ENCODE data around the gene PSMA2. TPM values are rescaled to one million over a fixed set of nuclear protein-coding genes. Genes with fewer than 3 reads are reported as not detected.

The PSMA2 gene
- total RNA-seq, 2 experiments from 2014 or later: 131 to 154 TPM

DNA sequence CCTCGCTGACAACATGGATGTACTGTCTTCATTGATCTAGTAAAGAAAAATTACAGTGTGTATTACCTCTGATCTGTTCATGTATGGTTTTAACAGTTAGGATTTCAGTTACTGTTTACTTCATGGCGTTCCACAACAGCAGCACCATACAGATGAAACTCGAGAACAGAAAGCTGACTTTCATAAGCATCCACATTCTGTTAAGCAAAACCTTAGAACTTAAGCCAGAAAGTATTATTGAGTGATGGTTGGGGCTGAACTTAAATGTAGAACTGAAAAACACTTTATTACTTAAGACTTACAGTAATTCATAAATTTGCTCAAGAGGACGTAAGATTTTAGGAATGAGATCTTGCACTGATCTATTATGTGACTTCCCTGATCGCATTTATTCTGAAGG is 3.9 kb upstream of the PSMA2 start:
- Mint-ChIP-seq H3K36me3 (ENCODE audit: low read depth) (peaks cover 36% of the 10 kb centered on the region), H3K4me1 (ENCODE audit: low read depth) (peaks cover 37% of the 10 kb centered on the region), H3K27me3 (ENCODE audit: low read depth) (no peaks in the 10 kb centered on the region), H3K4me3 (no peak overlapping the region), H3K9me3 (ENCODE audit: insufficient read depth) (no peaks in the 10 kb centered on the region), H3K27ac (no peak overlapping the region)
- DNase-seq (no peak), ATAC-seq (no peak)
- CTCF ChIA-PET: interaction anchor here (1.2 to 2.0 kb wide), 4 partner anchors 9 to 325 kb away, joined by 4 to 8 read pairs (median 4); no protein-coding TSS in a partner anchor
- POLR2A ChIA-PET: no interaction called here

DNA sequence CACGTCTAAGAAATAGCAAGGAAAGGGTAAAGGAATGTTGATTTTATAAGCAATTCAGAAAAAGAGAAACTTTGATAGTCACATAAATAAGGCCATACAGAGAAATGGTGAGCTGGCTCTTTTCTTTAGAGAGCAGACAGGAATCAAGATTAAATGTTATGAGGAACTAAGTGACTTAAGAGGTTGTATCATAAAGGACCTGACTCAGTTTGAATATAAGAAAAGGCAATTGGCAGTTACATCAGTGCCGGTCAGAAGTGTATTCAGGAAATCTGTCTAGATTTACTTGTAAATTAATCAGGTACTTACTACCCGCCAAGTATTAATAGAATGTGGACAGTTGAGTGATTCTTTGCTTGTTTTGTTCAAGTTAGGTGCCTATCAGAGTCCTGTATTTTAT is 2.3 kb upstream of the PSMA2 start:
- ATAC-seq (no peak), DNase-seq (no peak)
- Mint-ChIP-seq H3K27ac (no peak overlapping the region), H3K4me1 (ENCODE audit: low read depth) (peaks cover 40% of the 10 kb centered on the region), H3K9me3 (ENCODE audit: insufficient read depth) (no peaks in the 10 kb centered on the region), H3K4me3 (peak overlapping the region; percentile 18), H3K36me3 (ENCODE audit: low read depth) (peaks cover 40% of the 10 kb centered on the region), H3K27me3 (ENCODE audit: low read depth) (no peaks in the 10 kb centered on the region)
- CTCF ChIA-PET: interaction anchor here (0.9 to 2.0 kb wide), 5 partner anchors 9 to 648 kb away, joined by 3 to 8 read pairs (median 4); partner anchors contain the start of gene STK17A
- POLR2A ChIA-PET: interaction anchor here (1.0 kb wide), 1 partner anchor 649 kb away, joined by 4 read pairs; no protein-coding TSS in a partner anchor

- Mint-ChIP-seq H3K9me3 (ENCODE audit: insufficient read depth) (no peaks in the 10 kb centered on the region), H3K4me1 (ENCODE audit: low read depth) (peaks cover 51% of the 10 kb centered on the region), H3K4me3 (peak overlapping the region; percentile 100), H3K27ac (peak overlapping the region; percentile 98), H3K27me3 (ENCODE audit: low read depth) (no peaks in the 10 kb centered on the region), H3K36me3 (ENCODE audit: low read depth) (peaks cover 40% of the 10 kb centered on the region)
- DNase-seq: no peak
- ChIA-PET POLR2A (interaction anchor here (1.0 to 2.4 kb wide), 7 partner anchors 13 to 901 kb away, joined by 3 to 20 read pairs (median 10); partner anchors contain the start of genes C7orf25 and STK17A), CTCF (interaction anchor here (0.6 to 8.2 kb wide), 14 partner anchors 8 to 1051 kb away, joined by 3 to 68 read pairs (median 5); partner anchors contain the start of genes C7orf25 and STK17A)
- no peak for ATAC-seq
These were observed 1.0 kb upstream of the PSMA2 start for GRCh38 chr7:42932811-42933591.

- no peaks in the 10 kb centered on the region for H3K9me3 Mint-ChIP-seq (ENCODE audit: insufficient read depth)
- peak; percentile 48 for DNase-seq
- H3K27ac Mint-ChIP-seq: peak overlapping the region; percentile 98
- CTCF ChIA-PET: interaction anchor here (1.1 to 8.2 kb wide), 10 partner anchors 10 to 907 kb away, joined by 3 to 68 read pairs (median 8); partner anchors contain the start of genes C7orf25 and STK17A
- peaks cover 64% of the 10 kb centered on the region for H3K4me1 Mint-ChIP-seq (ENCODE audit: low read depth)
- H3K36me3 Mint-ChIP-seq (ENCODE audit: low read depth): peaks cover 46% of the 10 kb centered on the region
- POLR2A ChIA-PET: interaction anchor here (0.6 to 2.4 kb wide), 12 partner anchors 8 to 719 kb away, joined by 3 to 20 read pairs (median 6); partner anchors contain the start of genes C7orf25 and STK17A
- no peaks in the 10 kb centered on the region for H3K27me3 Mint-ChIP-seq (ENCODE audit: low read depth)
- ATAC-seq: peak; percentile 2
- H3K4me3 Mint-ChIP-seq: peak overlapping the region; percentile 100
These were observed 534 bp downstream of the PSMA2 start for GRCh38 chr7:42931447-42931833.

DNA sequence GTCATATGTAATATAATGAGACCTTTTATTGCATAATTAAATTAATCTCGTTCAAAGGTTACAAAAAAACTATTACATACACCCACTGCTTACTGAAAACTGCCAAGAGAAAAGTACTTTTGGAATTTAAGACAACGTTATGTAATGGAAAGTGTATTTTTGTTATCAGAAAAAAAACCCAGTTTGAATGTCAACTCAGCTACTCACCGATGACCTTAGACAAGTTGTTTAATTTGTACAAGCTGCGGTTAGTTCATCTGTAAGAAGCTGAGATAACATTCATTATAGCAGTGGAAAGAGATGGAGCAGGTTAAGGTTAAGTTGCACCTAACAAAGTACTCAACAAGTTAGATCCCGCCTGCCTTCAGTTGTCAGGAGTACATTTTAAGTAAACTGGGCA is 1.1 kb downstream of the PSMA2 start:
- Mint-ChIP-seq H3K27ac (peak overlapping the region; percentile 98), H3K4me1 (ENCODE audit: low read depth) (peaks cover 65% of the 10 kb centered on the region), H3K36me3 (ENCODE audit: low read depth) (peaks cover 47% of the 10 kb centered on the region), H3K9me3 (ENCODE audit: insufficient read depth) (no peaks in the 10 kb centered on the region), H3K4me3 (peak overlapping the region; percentile 100), H3K27me3 (ENCODE audit: low read depth) (no peaks in the 10 kb centered on the region)
- ChIA-PET CTCF (interaction anchor here (1.1 to 8.2 kb wide), 7 partner anchors 10 to 907 kb away, joined by 3 to 68 read pairs (median 7); partner anchors contain the start of gene C7orf25), POLR2A (interaction anchor here (0.8 to 1.1 kb wide), 2 partner anchors 19 to 652 kb away, joined by 3 to 6 read pairs; partner anchors contain the start of genes C7orf25 and STK17A)
- ATAC-seq (no peak), DNase-seq (no peak)

DNA sequence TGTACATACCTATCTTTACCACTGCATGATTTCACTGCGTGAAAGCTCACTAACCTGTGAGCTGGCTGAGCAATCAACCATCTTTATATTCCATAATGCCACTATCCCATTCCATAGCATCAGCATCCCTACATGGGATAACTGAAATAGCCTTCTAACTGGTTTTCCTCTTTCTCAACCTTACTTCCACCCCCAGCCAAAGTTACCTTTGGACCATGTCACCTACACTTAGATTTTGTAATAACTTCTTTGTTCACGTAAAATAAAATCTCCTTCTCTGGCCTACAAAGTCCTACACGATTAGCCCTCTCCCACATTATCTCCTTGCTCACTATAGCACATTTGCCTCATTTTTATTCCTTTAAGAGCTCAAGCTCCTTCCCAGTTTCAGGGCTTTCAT is 2.5 kb downstream of the PSMA2 start:
- CTCF ChIA-PET: interaction anchor here (0.6 to 8.2 kb wide), 6 partner anchors 9 to 332 kb away, joined by 3 to 68 read pairs (median 4); no protein-coding TSS in a partner anchor
- Mint-ChIP-seq H3K4me3 (peak overlapping the region; percentile 100), H3K36me3 (ENCODE audit: low read depth) (peaks cover 48% of the 10 kb centered on the region), H3K4me1 (ENCODE audit: low read depth) (peaks cover 68% of the 10 kb centered on the region), H3K27ac (peak overlapping the region; percentile 31), H3K27me3 (ENCODE audit: low read depth) (no peaks in the 10 kb centered on the region), H3K9me3 (ENCODE audit: insufficient read depth) (no peaks in the 10 kb centered on the region)
- no peak for DNase-seq
- no peak for ATAC-seq
- POLR2A ChIA-PET: no interaction called here

DNA sequence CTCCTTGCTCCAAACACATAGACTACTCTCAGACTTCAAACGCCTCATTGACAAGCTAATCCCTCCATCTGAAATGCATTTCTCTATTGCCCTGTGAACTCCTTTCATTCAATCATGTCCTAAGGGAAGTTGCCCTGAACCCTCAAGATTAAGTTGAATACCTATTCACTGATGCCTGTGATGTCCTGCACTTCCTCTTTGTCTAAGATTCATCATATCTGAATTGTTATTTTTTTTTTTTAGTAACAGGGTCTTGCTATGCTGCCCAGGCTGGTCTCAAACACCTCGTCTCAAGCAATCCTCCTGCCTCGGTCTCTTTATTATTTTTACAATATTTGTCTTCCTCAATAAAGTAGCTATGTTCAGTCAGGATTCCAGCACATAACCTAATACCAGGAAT is 3.2 kb downstream of the PSMA2 start:
- DNase-seq (no peak), ATAC-seq (no peak)
- Mint-ChIP-seq H3K27ac (no peak overlapping the region), H3K27me3 (ENCODE audit: low read depth) (no peaks in the 10 kb centered on the region), H3K4me3 (no peak overlapping the region), H3K36me3 (ENCODE audit: low read depth) (peaks cover 49% of the 10 kb centered on the region), H3K9me3 (ENCODE audit: insufficient read depth) (no peaks in the 10 kb centered on the region), H3K4me1 (ENCODE audit: low read depth) (peaks cover 66% of the 10 kb centered on the region)
- POLR2A ChIA-PET: no interaction called here
- CTCF ChIA-PET: interaction anchor here (0.8 to 8.2 kb wide), 3 partner anchors 8 to 12 kb away, joined by 4 to 68 read pairs (median 14); no protein-coding TSS in a partner anchor

- Mint-ChIP-seq H3K4me1 (ENCODE audit: low read depth) (peaks cover 57% of the 10 kb centered on the region), H3K27me3 (ENCODE audit: low read depth) (no peaks in the 10 kb centered on the region), H3K36me3 (ENCODE audit: low read depth) (peaks cover 65% of the 10 kb centered on the region), H3K27ac (no peak overlapping the region), H3K9me3 (ENCODE audit: insufficient read depth) (no peaks in the 10 kb centered on the region), H3K4me3 (no peak overlapping the region)
- DNase-seq (no peak), ATAC-seq (no peak)
- ChIA-PET POLR2A (interaction anchor here (0.9 kb wide), 1 partner anchor 20 kb away, joined by 4 read pairs; no protein-coding TSS in a partner anchor), CTCF (interaction anchor here (1.0 to 8.2 kb wide), 5 partner anchors 9 to 912 kb away, joined by 3 to 68 read pairs (median 4); no protein-coding TSS in a partner anchor)
These were observed 5.8 kb downstream of the PSMA2 start for GRCh38 chr7:42926204-42926603.

DNA sequence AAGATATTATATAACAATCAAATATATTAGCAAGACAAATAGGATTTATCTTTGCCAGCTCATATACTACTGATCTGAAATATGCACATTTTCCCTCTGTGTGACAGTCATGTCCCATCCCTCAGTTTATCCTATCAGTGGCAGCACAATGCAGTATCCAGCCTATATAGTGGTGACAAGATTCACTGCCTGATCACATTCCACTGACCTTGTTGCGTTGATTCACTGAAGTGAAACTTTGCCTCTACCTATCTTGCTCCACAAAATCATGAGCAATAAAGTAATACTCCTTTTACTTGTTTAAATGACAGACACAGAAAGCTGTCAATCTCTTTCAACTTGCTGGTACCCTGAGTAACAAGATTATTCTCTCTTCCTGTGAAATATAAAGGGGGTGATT is 6.3 kb downstream of the PSMA2 start:
- Mint-ChIP-seq H3K27ac (peak overlapping the region; percentile 9), H3K27me3 (ENCODE audit: low read depth) (no peaks in the 10 kb centered on the region), H3K4me1 (ENCODE audit: low read depth) (peaks cover 54% of the 10 kb centered on the region), H3K9me3 (ENCODE audit: insufficient read depth) (no peaks in the 10 kb centered on the region), H3K36me3 (ENCODE audit: low read depth) (peaks cover 71% of the 10 kb centered on the region), H3K4me3 (no peak overlapping the region)
- DNase-seq (no peak), ATAC-seq (no peak)
- POLR2A ChIA-PET: no interaction called here
- CTCF ChIA-PET: interaction anchor here (1.3 to 8.2 kb wide), 3 partner anchors 12 to 912 kb away, joined by 3 to 68 read pairs (median 9); no protein-coding TSS in a partner anchor

- H3K27me3 Mint-ChIP-seq (ENCODE audit: low read depth): no peaks in the 10 kb centered on the region
- H3K36me3 Mint-ChIP-seq (ENCODE audit: low read depth): peaks cover 75% of the 10 kb centered on the region
- DNase-seq (no peak), ATAC-seq (no peak)
- POLR2A ChIA-PET: interaction anchor here (1.2 kb wide), 1 partner anchor 11 kb away, joined by 5 read pairs; no protein-coding TSS in a partner anchor
- no peaks in the 10 kb centered on the region for H3K9me3 Mint-ChIP-seq (ENCODE audit: insufficient read depth)
- peak overlapping the region; percentile 53 for H3K27ac Mint-ChIP-seq
- CTCF ChIA-PET: interaction anchor here (1.0 to 2.0 kb wide), 6 partner anchors 8 to 337 kb away, joined by 3 to 5 read pairs (median 4); partner anchors contain the start of genes MRPL32 and PSMA2
- H3K4me1 Mint-ChIP-seq (ENCODE audit: low read depth): peaks cover 44% of the 10 kb centered on the region
- no peak overlapping the region for H3K4me3 Mint-ChIP-seq
These were observed 7.6 kb downstream of the PSMA2 start for GRCh38 chr7:42924223-42924838.

DNA sequence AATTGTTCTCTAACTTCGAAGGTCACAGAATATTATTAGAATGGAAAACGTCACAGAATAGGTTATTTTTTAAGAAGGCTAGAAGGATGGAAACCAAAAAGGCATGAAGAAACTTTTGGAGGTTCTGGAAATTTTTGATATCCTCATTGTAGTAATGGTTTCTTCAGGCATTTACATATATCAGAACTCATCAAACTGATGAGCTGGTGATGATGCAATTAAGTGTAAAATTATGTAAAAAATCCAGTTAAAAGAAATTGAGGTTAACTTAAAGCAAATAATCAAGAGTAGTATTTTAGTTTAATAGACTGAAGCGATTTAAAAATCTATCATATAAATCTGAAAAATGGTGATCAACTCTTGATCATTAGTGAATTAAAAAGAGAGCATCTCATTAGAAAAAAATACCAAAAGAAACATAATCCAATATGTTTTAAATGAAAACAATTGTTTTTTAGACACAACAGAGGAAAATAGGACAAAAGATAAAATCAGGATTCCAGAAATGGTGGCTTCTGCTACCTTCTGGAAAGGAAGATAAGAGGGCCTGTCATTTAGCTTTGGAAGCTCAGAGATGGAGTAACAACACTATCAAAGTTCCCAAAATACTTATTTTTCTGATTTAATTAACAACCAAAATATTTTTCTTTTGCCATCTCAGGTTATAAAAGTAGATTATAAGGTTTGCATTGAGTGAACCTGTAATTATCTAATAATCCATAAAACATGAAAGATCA is 9.8 kb downstream of the PSMA2 start:
- no peak for ATAC-seq
- no peak for DNase-seq
- no peaks in the 10 kb centered on the region for H3K27me3 Mint-ChIP-seq (ENCODE audit: low read depth)
- peaks cover 27% of the 10 kb centered on the region for H3K4me1 Mint-ChIP-seq (ENCODE audit: low read depth)
- no peaks in the 10 kb centered on the region for H3K9me3 Mint-ChIP-seq (ENCODE audit: insufficient read depth)
- H3K4me3 Mint-ChIP-seq: no peak overlapping the region
- CTCF ChIA-PET: interaction anchor here (0.6 to 3.2 kb wide), 3 partner anchors 8 to 46 kb away, joined by 3 to 14 read pairs (median 3); partner anchors contain the start of genes MRPL32 and PSMA2
- H3K36me3 Mint-ChIP-seq (ENCODE audit: low read depth): peaks cover 75% of the 10 kb centered on the region
- H3K27ac Mint-ChIP-seq: no peak overlapping the region
- POLR2A ChIA-PET: no interaction called here
